Stomach (tissue), 9 donors: Measurements from ENCODE around the gene MRPL48. TPM values are rescaled to one million over a fixed set of nuclear protein-coding genes. Genes with fewer than 3 reads are reported as not detected.

Experiments used
- DNase-seq, 2 donors: peaks; one replicate each; pipeline versions ENCODE4 v3.0.0 to v3.0.0-alpha.2; 2013 to 2019
- H3K27ac ChIP-seq, 5 donors: fragments of 200-600 bp in 4 of 5; sonication (generic) in 4 of 5; one replicate each; pipeline ENCODE4 v1.5.1; 2013 to 2019; ENCODE audit warnings: mild to moderate bottlenecking in 1 of 5, moderate library complexity in 1 of 5
- H3K27me3 ChIP-seq, 3 donors: fragments of 200-600 bp; sonication (generic); one replicate each; pipeline ENCODE4 v1.5.1; 2017 to 2019; ENCODE audit warnings: mixed run types in 1 of 3
- H3K36me3 ChIP-seq, 4 donors: fragments of 200-600 bp; sonication (generic); 1 replicate in 3 of 4; 2 replicates in 1 of 4; pipeline ENCODE4 v1.5.1; 2016 to 2019
- H3K4me1 ChIP-seq, 4 donors: fragments of 200-600 bp; sonication (generic); one replicate each; pipeline ENCODE4 v1.5.1; 2016 to 2019
- H3K4me3 ChIP-seq, 4 donors: fragments of 200-600 bp; sonication (generic) in 3 of 4; one replicate each; pipeline ENCODE4 v1.5.1; 2016 to 2019; ENCODE audit warnings: mild to moderate bottlenecking in 1 of 4
- H3K9me3 ChIP-seq, 4 donors: fragments of 200-600 bp; sonication (generic); one replicate each; pipeline ENCODE4 v1.5.1; 2016 to 2019
- CTCF ChIP-seq, 7 experiments: fragments of 450-650 bp in 4 of 7; fragments of 200-600 bp in 3 of 7; sonication (generic) in 3 of 7; IDR thresholded peaks; one replicate each; pipeline ENCODE4 v1.5.1; 2016 to 2019; ENCODE audit warnings: antibody characterized with exemption in 7 of 7, control low read depth in 2 of 7, mild to moderate bottlenecking in 1 of 7
- EP300 ChIP-seq: sonication (generic); formaldehyde crosslinking; IDR thresholded peaks from one replicate; pipeline ENCODE4 v1.6.1; 2017; ENCODE audit warnings: antibody characterized with exemption
- POLR2A ChIP-seq, 4 donors: fragments of 450-650 bp; IDR thresholded peaks; one replicate each; pipeline ENCODE4 v1.6.1; 2016; ENCODE audit warnings: antibody characterized with exemption in 4 of 4, control low read depth in 2 of 4, mild to moderate bottlenecking in 1 of 4, moderate library complexity in 1 of 4
- POLR2AphosphoS5 ChIP-seq, 3 donors: sonication (generic); formaldehyde crosslinking; IDR thresholded peaks; one replicate each; pipeline ENCODE4 v1.6.1; 2016; ENCODE audit warnings: antibody characterized with exemption in 3 of 3
- WGBS, 5 donors: extraction: QIAGEN DNeasy Blood & Tissue Kit in 3 of 5; methylation state at CpG; one replicate each; pipeline versions ENCODE4 v1.1.5 to v1.1.7; 2013 to 2018; 5-methylcytosine and 5-hydroxymethylcytosine counted together
- intact Hi-C: fragments of 100-400 bp; cut with DNase I; formaldehyde crosslinking; loops from one replicate; pipeline ENCODE4 v1.15.1; 2023; ENCODE audit warnings: low total_unique reads
- polyA plus RNA-seq, 3 donors: library from polyadenylated mRNA; stranded (reverse); fragments of 200-250 nt; gene quantifications; one replicate each; pipeline ENCODE4 v1.2.3, GENCODE V29; 2013
- total RNA-seq, 5 donors: library from RNA; depleted of rRNA; stranded (reverse); fragments of >200 nt; gene quantifications; one replicate each; pipeline versions ENCODE4 v1.1.0 to v1.2.3, GENCODE V29; 2014 to 2016
- donor health status: healthy with polysubstance abuse.
- donor health status: Bipolar disorder and iron deficiency.
- donor health status: healthy.

The MRPL48 gene
- total and polyA plus RNA-seq, 8 donors = 1.2 to 118 (median 31.0) TPM

GRCh38 chr11:73889536-73889935, 101.9 kb downstream of the MRPL48 start:
- Histone ChIP-seq H3K4me3 (no peak overlapping the region), H3K27ac (no peak overlapping the region), H3K36me3 (peaks cover 15 to 76% (median 74%) of the 10 kb centered on the region in 4 donors), H3K9me3 (no peaks in the 10 kb centered on the region), H3K4me1 (peaks cover 0 to 10% (median 0%) of the 10 kb centered on the region in 4 donors), H3K27me3 (no peaks in the 10 kb centered on the region)
- DNase-seq = no peak
- WGBS, 5 donors = 77 to 95% (median 88%) methylated on average over 1 of the region's 1 CpG
- TF ChIP-seq EP300 (no peak), CTCF (IDR thresholded peaks at IDR 0.05) (no peak), POLR2AphosphoS5 (IDR thresholded peaks at IDR 0.05) (no peak), POLR2A (IDR thresholded peaks at IDR 0.05) (no peak)
- intact Hi-C loops = no loop called here

GRCh38 chr11:73893041-73893440, 105.4 kb downstream of the MRPL48 start:
- TF ChIP-seq POLR2AphosphoS5 (IDR thresholded peaks at IDR 0.05) (no peak), EP300 (no peak), POLR2A (IDR thresholded peaks at IDR 0.05) (no peak), CTCF (IDR thresholded peaks at IDR 0.05) (no peak)
- no peak for DNase-seq
- H3K9me3 ChIP-seq = no peaks in the 10 kb centered on the region
- intact Hi-C loops = no loop called here
- peaks cover 0 to 10% (median 0%) of the 10 kb centered on the region in 4 donors for H3K4me1 ChIP-seq
- no peaks in the 10 kb centered on the region for H3K27me3 ChIP-seq
- 79 to 98% (median 97%) methylated on average over 3 of the region's 3 CpGs for WGBS, 5 donors
- H3K27ac ChIP-seq = no peak overlapping the region
- H3K36me3 ChIP-seq = peaks cover 8 to 68% (median 66%) of the 10 kb centered on the region in 4 donors
- no peak overlapping the region for H3K4me3 ChIP-seq

- H3K9me3 ChIP-seq = no peaks in the 10 kb centered on the region
- H3K27ac ChIP-seq = no peak overlapping the region
- H3K36me3 ChIP-seq = peaks cover 9 to 62% (median 61%) of the 10 kb centered on the region in 4 donors
- no peak for TF ChIP-seq CTCF (IDR thresholded peaks at IDR 0.05)
- no peak for TF ChIP-seq POLR2A (IDR thresholded peaks at IDR 0.05)
- no peak for TF ChIP-seq EP300
- no peak for TF ChIP-seq POLR2AphosphoS5 (IDR thresholded peaks at IDR 0.05)
- no peak overlapping the region for H3K4me3 ChIP-seq
- intact Hi-C loops = no loop called here
- WGBS, 5 donors = 89 to 97% (median 95%) methylated on average over 5 of the region's 5 CpGs
- no peak for DNase-seq
- no peaks in the 10 kb centered on the region for H3K4me1 ChIP-seq
- H3K27me3 ChIP-seq = no peaks in the 10 kb centered on the region
Observed at GRCh38 chr11:73894725-73895335, 107.2 kb downstream of the MRPL48 start.

- intact Hi-C loops = no loop called here
- Histone ChIP-seq H3K4me3 (no peak overlapping the region), H3K36me3 (peaks cover 22 to 81% (median 71%) of the 10 kb centered on the region in 4 donors), H3K27me3 (no peaks in the 10 kb centered on the region), H3K4me1 (no peaks in the 10 kb centered on the region), H3K9me3 (no peaks in the 10 kb centered on the region), H3K27ac (no peak overlapping the region)
- WGBS, 5 donors = 80 to 100% (median 88%) methylated on average over 1 of the region's 1 CpG
- TF ChIP-seq POLR2A (IDR thresholded peaks at IDR 0.05) = no peak
- TF ChIP-seq EP300 = no peak
- TF ChIP-seq POLR2AphosphoS5 (IDR thresholded peaks at IDR 0.05) = no peak
- no peak for TF ChIP-seq CTCF (IDR thresholded peaks at IDR 0.05)
- DNase-seq = no peak
Observed at GRCh38 chr11:73902303-73902702, 114.6 kb downstream of the MRPL48 start.
